ENCODE results near the gene ESD.
"Not testable (repeated sequence)": the region's sequence is repeated elsewhere in the genome, so short reads cannot be mapped to it uniquely, and the experiment has no call there.

Gene ESD, protein sequence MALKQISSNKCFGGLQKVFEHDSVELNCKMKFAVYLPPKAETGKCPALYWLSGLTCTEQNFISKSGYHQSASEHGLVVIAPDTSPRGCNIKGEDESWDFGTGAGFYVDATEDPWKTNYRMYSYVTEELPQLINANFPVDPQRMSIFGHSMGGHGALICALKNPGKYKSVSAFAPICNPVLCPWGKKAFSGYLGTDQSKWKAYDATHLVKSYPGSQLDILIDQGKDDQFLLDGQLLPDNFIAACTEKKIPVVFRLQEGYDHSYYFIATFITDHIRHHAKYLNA

DNA sequence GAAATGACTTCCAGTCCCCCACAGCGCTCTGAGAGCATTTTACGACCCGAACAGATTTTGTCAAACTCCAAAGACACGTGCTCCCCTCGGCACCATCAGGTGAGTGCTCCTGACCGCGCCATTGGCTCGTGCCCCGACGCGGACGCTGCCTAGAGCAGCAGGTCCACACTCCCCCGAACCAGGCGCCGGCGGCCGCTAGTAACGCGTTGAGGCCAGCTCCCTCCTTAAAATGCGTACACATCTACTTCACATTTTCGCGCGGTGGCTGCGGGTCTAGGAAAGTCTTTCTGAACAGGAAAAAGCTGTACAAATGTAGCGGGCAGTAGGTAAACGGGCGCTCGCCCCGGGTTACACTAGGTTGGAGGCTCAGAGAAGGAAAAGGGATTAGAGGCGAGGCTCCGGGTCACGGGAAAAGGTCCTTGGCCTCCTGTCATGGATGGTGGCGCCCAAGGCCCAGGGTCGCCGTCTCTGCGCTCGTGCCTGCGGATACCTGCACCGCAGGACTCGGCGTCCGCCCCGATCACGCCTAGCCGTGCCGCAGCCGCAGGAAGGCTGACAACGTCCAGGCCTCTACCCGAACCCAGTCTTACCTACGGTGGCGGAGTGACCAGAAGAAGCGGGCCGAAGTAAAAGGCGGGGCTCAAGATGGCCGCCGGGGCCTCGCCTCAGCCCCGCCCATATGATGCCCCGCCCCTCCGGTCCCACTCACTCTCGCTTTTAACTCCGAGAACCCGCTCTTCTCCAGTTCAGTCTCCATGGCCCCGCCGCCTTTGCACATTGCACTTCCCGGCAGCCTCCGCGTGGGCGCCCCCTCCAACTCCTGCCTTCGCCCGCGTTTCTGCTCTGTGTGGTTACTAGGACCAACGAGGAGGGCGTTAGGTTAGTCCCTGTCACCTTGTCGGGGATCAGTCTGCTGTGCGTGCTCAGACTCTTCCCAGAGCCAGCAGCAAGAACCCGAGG, at the start of gene ESD:
ESD (minus strand) TSS at position 647 of the 960 bp plus-strand sequence. CDS start 5,748 bp downstream, outside the sequence.
- DNase-seq = peak; percentile 97

DNA sequence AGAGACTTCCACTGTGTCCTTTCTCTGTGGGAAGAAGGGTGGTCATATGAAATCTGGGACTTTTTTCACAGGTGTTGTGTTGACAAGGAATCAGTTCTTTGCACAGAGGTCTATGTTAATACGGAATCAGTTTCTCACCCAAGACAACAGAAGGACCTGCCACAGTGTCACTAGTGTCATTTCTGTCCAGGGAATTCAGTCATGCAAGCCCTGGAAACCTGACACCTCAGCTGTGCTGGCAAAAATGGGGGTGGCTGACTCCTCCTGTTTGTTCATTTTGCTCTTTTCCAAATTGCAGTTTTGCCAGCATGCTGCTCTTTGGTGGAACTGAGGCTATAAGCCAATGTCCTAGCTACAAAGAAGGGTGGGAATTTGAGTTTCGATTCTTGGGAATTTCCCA, 49.8 kb upstream of the ESD start:
- DNase-seq = no peak

- no peak for DNase-seq
These were observed 48.2 kb upstream of the ESD start for GRCh38 chr13:46845146-46845545.

- DNase-seq = no peak
These were observed 47.5 kb upstream of the ESD start for GRCh38 chr13:46844431-46844830.

- no peak for DNase-seq
These were observed 42.4 kb upstream of the ESD start for GRCh38 chr13:46839399-46839798.

DNA sequence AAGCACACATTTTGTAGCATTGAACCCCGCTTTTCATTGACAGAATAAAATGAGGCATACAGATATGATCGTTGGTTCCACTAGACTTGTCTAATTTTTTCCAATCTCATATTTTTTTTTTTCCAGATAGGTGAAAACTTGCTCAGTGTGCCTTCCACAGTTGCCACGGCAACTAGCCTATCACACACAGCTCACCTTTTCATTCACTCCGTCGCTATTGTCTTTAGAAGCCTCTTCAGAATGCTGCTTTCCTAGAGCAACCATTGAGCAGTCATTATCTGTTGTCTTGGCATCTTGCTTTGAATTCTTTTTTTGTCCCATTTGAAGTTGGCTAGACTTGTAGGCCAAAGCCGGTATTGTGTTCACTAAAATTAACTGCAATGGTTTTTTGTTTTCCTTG, 37.7 kb upstream of the ESD start:
- no peak for DNase-seq

- peak; percentile 62 for DNase-seq
These were observed 34.7 kb upstream of the ESD start for GRCh38 chr13:46831588-46832194.

DNA sequence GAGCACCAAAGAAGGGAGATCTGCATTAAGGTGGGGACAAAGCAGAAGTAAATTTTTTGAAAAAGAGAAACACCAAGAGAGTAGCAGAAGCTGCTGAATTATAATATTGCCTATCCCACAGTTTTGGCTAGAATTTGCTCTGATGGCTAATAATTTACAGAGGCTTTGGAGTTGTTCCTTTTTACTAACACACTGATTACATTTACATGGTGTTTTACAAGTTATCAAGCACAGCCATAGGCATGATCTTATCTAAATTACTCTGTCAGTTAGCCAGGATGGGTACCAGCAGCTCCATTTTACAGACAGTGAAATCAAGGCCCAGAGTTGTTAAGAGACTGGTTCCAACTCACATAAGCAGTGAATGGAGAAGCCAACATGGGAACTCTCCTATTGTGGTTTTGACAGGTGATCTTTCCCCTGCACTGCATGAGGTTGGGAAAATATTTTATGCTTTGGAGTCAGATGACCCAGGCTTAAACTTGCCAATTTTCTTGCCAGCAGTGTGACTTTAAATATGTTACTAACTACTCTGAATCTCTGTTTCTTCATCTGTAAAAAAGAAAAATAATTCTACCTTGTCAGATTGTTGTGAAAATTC, 33.5 kb upstream of the ESD start:
- no peak for DNase-seq

DNA sequence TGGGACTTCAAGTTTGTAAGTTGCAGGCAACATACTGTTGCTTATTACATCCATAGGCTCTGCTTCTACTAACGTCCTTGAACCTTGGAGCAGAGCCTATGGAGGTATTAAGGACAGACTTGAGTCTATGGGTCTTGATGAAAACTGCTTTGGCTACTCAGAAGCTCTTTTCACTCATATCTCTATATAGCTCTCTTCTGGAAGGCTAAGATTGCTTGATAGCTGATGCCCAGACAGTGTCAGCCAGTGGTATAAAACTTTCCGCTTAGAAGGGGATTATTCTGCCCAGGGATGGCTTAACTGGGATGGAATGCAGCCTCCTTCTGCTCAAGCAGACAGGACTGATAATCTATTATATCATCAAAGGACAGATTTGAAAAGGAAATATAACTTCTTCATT, 25.6 kb upstream of the ESD start:
- DNase-seq = no peak

DNA sequence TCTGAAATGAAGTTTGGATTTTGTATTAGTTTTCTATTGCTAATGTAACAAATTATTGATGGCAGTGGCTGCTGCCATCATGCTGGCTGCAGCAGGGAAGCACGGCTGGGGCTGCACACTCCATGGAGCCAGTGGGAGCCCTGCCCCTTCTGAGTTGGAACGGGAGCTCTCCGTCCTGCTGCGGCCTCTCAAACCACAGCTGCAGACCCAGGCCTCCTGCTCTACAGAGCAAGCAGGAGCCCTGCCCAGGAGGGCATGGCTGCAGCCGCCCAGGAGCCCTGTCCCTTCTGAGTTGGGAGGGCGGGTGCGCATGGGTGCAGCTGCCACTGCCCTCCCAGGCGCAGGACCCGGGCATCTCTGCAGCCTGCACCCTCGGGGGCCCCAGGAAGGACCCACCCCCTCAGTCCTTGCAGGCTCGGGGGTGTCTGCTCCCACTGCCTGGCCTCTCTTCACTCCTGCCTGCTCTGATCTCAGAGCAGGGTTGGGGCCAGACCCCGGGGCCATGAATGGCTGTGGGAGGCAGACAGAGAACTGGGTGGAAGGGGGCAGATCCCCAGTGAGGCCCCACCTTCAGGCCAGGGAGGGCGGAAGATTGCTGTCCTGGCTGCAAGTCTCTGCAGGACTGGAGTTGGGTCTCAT, 21.0 kb upstream of the ESD start:
- DNase-seq = no peak

DNA sequence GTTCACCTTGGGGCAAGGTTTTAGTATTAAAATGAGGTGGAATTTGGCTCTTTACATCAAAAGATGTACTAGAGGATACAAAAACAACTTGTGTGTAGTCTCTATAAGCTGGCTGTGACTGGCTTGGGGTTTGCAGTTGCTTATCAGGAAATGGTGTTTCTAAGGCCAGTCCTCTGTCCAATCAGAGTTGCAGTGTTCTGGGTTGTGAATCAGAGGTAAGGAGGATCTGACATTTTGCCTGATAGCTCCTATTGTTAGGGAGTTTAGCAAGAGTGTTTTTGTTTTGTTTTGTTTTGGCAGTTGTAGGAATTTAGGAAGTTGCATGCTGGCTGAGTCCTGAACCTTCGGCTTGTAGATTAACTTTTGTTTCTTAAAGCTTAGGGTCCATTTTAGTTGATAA, 20.1 kb upstream of the ESD start:
- DNase-seq = no peak

- no peak for DNase-seq
These were observed 19.4 kb upstream of the ESD start for GRCh38 chr13:46816371-46816770.

DNA sequence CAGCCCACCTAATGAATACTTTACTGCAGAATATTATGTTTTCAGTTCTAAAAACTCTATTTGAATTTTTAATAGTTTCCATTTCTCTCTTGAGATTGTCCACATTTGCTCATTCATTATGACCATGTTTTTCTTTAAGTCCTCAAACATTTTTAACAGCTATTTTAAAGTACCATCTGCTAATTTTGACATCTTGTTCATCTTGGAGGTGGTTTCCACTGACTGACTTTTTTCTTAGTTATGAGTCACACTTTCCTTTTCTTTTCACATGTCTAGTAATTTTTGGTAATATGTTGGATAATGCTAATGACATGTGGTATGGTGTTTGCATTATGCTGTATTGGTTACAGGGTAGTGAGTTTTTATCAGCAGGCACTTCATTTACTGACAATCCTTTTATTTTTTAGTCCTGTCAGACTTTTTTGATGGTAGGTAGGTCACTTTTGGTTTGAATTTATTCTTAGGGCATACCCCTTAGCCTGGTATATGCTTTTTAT, 15.4 kb upstream of the ESD start:
- DNase-seq = no peak

- DNase-seq = no peak
These were observed 13.5 kb upstream of the ESD start for GRCh38 chr13:46810440-46810839.

DNA sequence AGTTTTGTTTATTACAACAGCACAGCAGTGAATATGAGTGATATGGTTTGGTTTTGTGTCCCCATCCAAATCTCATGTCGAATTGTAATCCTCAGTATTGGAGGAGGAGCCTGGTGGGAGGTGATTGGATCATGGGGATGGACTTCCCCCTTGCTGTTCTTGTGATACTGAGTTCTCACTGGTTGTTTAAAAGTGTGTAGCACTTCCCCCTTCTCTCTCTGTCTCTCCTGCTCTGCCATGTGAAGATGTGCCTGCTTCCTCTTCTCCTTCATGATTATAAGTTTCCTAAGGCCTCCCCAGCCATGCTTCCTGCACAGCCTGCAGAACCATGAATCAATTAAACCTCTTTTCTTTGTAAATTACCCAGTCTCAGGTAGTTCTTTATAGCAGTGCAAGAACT, 8.0 kb upstream of the ESD start:
- not testable (repeated sequence) for DNase-seq

DNA sequence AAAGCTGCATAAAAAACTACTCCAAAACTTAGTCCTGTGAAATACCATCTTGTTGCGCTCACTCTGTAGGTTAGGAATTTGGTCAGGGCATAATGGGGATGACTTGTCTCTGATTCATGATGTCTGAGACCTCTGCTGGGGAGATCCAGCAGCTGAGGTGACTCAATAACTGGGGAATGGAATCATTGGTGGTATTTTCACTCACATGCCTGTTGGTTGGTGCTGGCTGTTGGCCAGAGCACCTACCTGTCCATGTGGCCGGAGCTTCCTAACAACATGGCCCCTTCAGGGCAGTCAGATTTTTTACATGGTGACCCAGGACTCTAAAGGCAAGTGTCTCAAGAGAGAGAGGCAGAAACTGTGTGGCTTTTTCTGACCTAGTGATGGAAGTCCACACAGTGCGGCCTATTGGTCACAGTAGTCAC, 7.4 kb upstream of the ESD start:
- DNase-seq = no peak

GRCh38 chr13:46803586-46803985, 6.6 kb upstream of the ESD start:
- no peak for DNase-seq

DNA sequence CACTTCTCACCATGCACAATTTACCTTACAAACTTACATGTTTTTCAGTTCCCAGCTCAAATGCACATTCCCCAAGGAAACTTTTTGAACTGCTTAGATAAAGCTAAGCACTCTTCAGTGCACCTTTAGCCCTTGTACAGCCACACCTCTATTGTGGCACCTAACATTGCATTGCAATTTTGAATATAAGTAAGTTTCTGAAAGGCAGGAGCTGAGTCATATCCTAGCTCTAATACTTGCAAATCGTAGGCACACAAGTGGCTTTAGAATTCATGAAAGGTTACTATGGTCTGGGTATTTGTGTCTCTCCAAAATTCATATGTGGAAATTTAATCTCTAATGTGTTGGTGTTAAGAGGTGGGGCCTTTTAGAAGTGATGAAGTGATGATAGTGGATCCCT, 4.9 kb upstream of the ESD start:
- no peak for DNase-seq

- DNase-seq = no peak
These were observed 2.2 kb upstream of the ESD start for GRCh38 chr13:46799139-46799538.

DNA sequence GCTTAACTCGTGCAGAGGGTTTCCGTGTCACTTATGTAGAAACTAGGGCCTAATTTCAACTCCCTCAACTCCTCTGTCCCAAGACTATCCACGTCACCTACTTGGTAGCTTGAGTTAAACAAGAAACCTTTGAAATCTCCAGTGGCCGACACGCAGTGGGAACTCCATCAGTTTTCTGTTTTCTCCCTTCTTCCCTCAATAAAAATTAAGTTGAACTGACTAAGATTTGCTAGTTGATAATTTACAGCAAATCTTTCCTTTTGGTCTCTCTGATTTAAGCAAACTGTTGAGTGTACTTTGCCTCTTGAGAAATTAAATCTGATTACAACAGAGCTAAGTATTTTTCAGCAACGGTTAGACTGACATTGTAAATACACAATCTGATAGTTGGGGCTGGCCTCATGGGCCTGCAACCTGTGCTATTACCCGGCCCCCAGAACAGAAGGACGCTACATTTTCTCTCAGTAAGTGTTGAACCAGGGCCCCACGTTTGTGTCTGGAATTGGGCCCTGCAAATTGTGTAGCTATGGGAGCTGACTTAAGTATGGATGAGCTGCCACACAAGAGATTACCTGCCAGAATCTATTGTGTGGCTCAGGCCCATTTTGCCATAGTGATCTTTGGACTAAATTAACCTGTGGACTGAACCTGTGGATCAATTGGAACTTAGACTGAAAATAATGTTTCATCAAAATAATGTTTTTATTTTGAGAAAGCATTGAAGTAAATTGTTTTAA, 708 bp upstream of the ESD start:
- peak; percentile 29 for DNase-seq

- DNase-seq = no peak
These were observed 839 bp downstream of the ESD start for GRCh38 chr13:46796129-46796514.

GRCh38 chr13:46795321-46795720, 1.6 kb downstream of the ESD start:
- no peak for DNase-seq
